GM12801 (cell line): ENCODE results near the gene RAB40B.

Experiments used
- CTCF ChIP-seq: IDR thresholded peaks from one replicate; pipeline ENCODE4 v1.5.1; 2011; ENCODE audit warnings: control low read depth; ENCODE audit not compliant: insufficient read length; ENCODE audit errors: extremely low read depth

RAB40B gene

GRCh38 chr17:82661717-82662683 is 36.5 kb downstream of the RAB40B start:
- TF ChIP-seq CTCF: no peak

- no peak for TF ChIP-seq CTCF
These were observed 38.6 kb downstream of the RAB40B start for GRCh38 chr17:82659886-82660285.

GRCh38 chr17:82658796-82659452 is 39.6 kb downstream of the RAB40B start:
- no peak for TF ChIP-seq CTCF

GRCh38 chr17:82658331-82658730 is 40.2 kb downstream of the RAB40B start:
- TF ChIP-seq CTCF: no peak

GRCh38 chr17:82657926-82658325 is 40.6 kb downstream of the RAB40B start:
- no peak for TF ChIP-seq CTCF

- TF ChIP-seq CTCF: no peak
These were observed 42.2 kb downstream of the RAB40B start for GRCh38 chr17:82656266-82656665.

- TF ChIP-seq CTCF: no peak
These were observed 43.0 kb downstream of the RAB40B start for GRCh38 chr17:82655523-82655922.
